Measurements from ENCODE around the gene FTL. TPM values are rescaled to one million over a fixed set of nuclear protein-coding genes. Genes with fewer than 3 reads are reported as not detected.
A peak's percentile ranks its signal among the peaks of the same experiment; 100 is the strongest.

The FTL gene
- total RNA-seq, 2 donors from 2014 or later = 1,784 to 3,181 TPM

- Histone ChIP-seq H3K9me3 (ENCODE audit: control insufficient read depth, low read length) (no peaks in the 10 kb centered on the region), H3K4me3 (ENCODE audit: low read length) (no peak overlapping the region), H3K4me1 (ENCODE audit: control insufficient read depth, insufficient read depth, low read length) (peaks cover 14% of the 10 kb centered on the region), H3K36me3 (ENCODE audit: control insufficient read depth, insufficient read depth, low read length) (peaks cover 36% of the 10 kb centered on the region), H3K27me3 (ENCODE audit: control insufficient read depth, insufficient read depth, low read length, poor library complexity, severe bottlenecking) (no peaks in the 10 kb centered on the region), H3K27ac (ENCODE audit: low read depth, low read length) (no peak overlapping the region), H3K9ac (ENCODE audit: extremely low read depth, low read length, poor library complexity, severe bottlenecking) (no peak overlapping the region)
- Mint-ChIP-seq H3K4me1 (peaks cover 21% of the 10 kb centered on the region), H3K4me3 (no peak overlapping the region), H3K27ac (no peak overlapping the region), H3K9me3 (no peaks in the 10 kb centered on the region), H3K36me3 (ENCODE audit: low read depth) (peaks cover 46% of the 10 kb centered on the region), H3K27me3 (ENCODE audit: insufficient read depth) (peaks cover 2% of the 10 kb centered on the region)
- no peak for DNase-seq
- no peak for TF ChIP-seq CTCF (conservative IDR thresholded peaks at IDR 0.05)
- WGBS, 2 experiments (ENCODE audit: insufficient coverage in 1 of 2, insufficient read length in 1 of 2) = 92 to 95% methylated on average over 15 to 19 of the region's 19 CpGs
Measured at GRCh38 chr19:48961051-48961649, 4.0 kb upstream of the FTL start.

GRCh38 chr19:48961673-48962028 lies 3.5 kb upstream of the FTL start:
- H3K4me1 Mint-ChIP-seq = peaks cover 18% of the 10 kb centered on the region
- no peak overlapping the region for H3K4me3 Mint-ChIP-seq
- TF ChIP-seq CTCF (conservative IDR thresholded peaks at IDR 0.05) = no peak
- Histone ChIP-seq H3K9me3 (ENCODE audit: control insufficient read depth, low read length) (no peaks in the 10 kb centered on the region), H3K4me3 (ENCODE audit: low read length) (no peak overlapping the region), H3K4me1 (ENCODE audit: control insufficient read depth, insufficient read depth, low read length) (peaks cover 14% of the 10 kb centered on the region), H3K27me3 (ENCODE audit: control insufficient read depth, insufficient read depth, low read length, poor library complexity, severe bottlenecking) (no peaks in the 10 kb centered on the region), H3K27ac (ENCODE audit: low read depth, low read length) (peak overlapping the region; percentile 49), H3K9ac (ENCODE audit: extremely low read depth, low read length, poor library complexity, severe bottlenecking) (no peak overlapping the region), H3K36me3 (ENCODE audit: control insufficient read depth, insufficient read depth, low read length) (peaks cover 37% of the 10 kb centered on the region)
- H3K9me3 Mint-ChIP-seq = no peaks in the 10 kb centered on the region
- peak overlapping the region; percentile 98 for H3K27ac Mint-ChIP-seq
- H3K36me3 Mint-ChIP-seq (ENCODE audit: low read depth) = peaks cover 47% of the 10 kb centered on the region
- H3K27me3 Mint-ChIP-seq (ENCODE audit: insufficient read depth) = peaks cover 2% of the 10 kb centered on the region
- peak; percentile 56 for DNase-seq
- 0 to 82% methylated on average over 1 to 12 of the region's 12 CpGs for WGBS, 2 experiments (ENCODE audit: insufficient coverage in 1 of 2, insufficient read length in 1 of 2)

GRCh38 chr19:48962029-48962848 lies 2.9 kb upstream of the FTL start:
- no peak for TF ChIP-seq CTCF (conservative IDR thresholded peaks at IDR 0.05)
- H3K9me3 ChIP-seq (ENCODE audit: control insufficient read depth, low read length) = no peaks in the 10 kb centered on the region
- H3K9me3 Mint-ChIP-seq = no peaks in the 10 kb centered on the region
- peaks cover 49% of the 10 kb centered on the region for H3K36me3 Mint-ChIP-seq (ENCODE audit: low read depth)
- H3K27ac Mint-ChIP-seq = peak overlapping the region; percentile 98
- peaks cover 37% of the 10 kb centered on the region for H3K36me3 ChIP-seq (ENCODE audit: control insufficient read depth, insufficient read depth, low read length)
- DNase-seq = peak; percentile 82
- WGBS, 2 experiments (ENCODE audit: insufficient coverage in 1 of 2, insufficient read length in 1 of 2) = 75 to 85% methylated on average over 14 to 22 of the region's 22 CpGs
- no peak overlapping the region for H3K4me3 Mint-ChIP-seq
- H3K27me3 Mint-ChIP-seq (ENCODE audit: insufficient read depth) = peaks cover 2% of the 10 kb centered on the region
- no peak overlapping the region for H3K9ac ChIP-seq (ENCODE audit: extremely low read depth, low read length, poor library complexity, severe bottlenecking)
- H3K27ac ChIP-seq (ENCODE audit: low read depth, low read length) = peak overlapping the region; percentile 49
- H3K4me1 ChIP-seq (ENCODE audit: control insufficient read depth, insufficient read depth, low read length) = peaks cover 14% of the 10 kb centered on the region
- H3K4me1 Mint-ChIP-seq = peaks cover 18% of the 10 kb centered on the region
- no peaks in the 10 kb centered on the region for H3K27me3 ChIP-seq (ENCODE audit: control insufficient read depth, insufficient read depth, low read length, poor library complexity, severe bottlenecking)
- no peak overlapping the region for H3K4me3 ChIP-seq (ENCODE audit: low read length)

Measured in endodermal cell (in vitro differentiated cells).